H54 (cell line): ENCODE data around the gene CDC6.

ENCODE experiments used
- DNase-seq: peaks from one replicate; pipeline ENCODE4 v3.0.0; 2011; ENCODE audit warnings: low spot score, mixed read lengths; ENCODE audit not compliant: insufficient read length
- FAIRE-seq: peaks from 3 replicates; lab custom pipeline; 2011; peaks lifted over from hg19 to GRCh38; lab: Jason Lieb, UNC
- POLR2A ChIP-seq: IDR thresholded peaks from 2 replicates; pipeline ENCODE4 v1.6.1; 2011; ENCODE audit warnings: low read depth, mild to moderate bottlenecking, low read length

Gene CDC6

DNA sequence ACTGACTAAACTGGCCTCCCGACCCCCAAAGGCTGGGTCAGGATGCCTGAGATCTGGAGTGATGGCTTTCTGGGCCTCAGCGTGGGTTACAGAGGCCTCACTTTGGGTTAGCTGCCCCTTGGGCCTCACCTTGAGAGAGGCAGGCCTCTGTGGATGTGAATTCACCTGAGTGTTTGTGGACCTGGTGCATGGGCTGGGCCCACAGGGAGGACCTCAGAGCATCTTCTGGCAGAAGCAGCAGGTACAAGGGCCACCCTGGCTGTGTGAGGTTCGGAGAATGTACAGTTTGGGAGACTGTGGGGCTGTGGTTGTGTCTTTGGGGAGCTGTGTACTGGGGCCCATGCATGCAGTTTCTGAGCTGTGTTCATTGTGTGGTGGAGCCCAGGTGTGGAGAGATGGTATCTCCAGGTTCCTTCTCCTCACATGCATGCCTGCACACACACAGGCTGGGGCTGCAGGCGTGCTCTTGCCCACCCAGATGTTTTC is 39.6 kb downstream of the CDC6 start:
- FAIRE-seq (no peak), DNase-seq (no peak)
- TF ChIP-seq POLR2A: no peak

DNA sequence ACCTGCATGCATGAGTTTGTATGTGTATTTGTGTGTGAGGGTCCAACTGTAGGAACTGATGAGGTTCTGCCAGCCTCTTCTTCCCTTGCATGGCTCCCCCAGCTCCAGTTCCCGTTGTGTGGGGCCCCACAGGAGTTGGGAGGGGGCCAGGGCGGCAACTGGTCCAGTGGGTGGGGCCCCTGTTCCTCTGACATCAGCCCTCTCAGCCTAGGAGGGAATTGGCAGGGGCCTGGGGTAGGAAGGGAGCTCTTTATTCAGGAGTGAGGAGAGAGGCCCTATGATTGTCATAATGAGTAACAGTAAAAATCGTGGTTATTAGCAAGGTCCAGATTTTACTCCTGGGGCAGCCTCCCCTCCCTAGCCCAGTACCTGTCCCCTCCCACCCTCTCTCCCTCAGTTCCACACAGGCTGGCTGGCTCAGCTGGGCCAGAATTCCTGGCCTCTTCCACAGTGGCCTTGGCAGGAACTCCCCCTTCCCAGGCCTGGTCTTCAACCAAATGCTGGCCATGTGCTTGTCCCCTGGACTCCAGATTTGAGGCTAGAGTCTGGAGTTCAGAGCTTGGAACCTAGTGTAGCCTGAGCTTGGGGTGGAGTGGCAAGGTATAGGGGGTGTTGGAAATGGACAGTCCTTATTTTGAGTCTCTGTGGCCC is 40.2 kb downstream of the CDC6 start:
- FAIRE-seq: no peak
- no peak for DNase-seq
- TF ChIP-seq POLR2A: no peak

DNA sequence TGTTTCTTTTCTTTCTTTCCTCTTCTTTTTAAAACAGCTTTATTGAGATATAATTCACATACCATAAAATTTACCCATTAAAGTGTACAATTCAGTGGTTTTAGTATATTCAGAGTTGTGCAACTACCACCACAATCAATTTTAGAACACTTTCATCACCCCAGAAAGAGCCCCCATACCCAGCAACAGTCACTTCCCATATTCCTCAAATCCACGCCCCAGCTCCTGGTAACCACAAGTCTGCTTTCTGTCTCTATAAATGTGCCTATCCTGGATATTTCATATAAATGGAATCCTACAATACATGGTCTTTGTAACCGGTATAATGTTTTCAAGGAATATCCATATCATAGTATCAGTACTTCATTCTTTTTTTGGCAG is 40.7 kb downstream of the CDC6 start:
- DNase-seq: no peak
- TF ChIP-seq POLR2A: no peak
- no peak for FAIRE-seq

DNA sequence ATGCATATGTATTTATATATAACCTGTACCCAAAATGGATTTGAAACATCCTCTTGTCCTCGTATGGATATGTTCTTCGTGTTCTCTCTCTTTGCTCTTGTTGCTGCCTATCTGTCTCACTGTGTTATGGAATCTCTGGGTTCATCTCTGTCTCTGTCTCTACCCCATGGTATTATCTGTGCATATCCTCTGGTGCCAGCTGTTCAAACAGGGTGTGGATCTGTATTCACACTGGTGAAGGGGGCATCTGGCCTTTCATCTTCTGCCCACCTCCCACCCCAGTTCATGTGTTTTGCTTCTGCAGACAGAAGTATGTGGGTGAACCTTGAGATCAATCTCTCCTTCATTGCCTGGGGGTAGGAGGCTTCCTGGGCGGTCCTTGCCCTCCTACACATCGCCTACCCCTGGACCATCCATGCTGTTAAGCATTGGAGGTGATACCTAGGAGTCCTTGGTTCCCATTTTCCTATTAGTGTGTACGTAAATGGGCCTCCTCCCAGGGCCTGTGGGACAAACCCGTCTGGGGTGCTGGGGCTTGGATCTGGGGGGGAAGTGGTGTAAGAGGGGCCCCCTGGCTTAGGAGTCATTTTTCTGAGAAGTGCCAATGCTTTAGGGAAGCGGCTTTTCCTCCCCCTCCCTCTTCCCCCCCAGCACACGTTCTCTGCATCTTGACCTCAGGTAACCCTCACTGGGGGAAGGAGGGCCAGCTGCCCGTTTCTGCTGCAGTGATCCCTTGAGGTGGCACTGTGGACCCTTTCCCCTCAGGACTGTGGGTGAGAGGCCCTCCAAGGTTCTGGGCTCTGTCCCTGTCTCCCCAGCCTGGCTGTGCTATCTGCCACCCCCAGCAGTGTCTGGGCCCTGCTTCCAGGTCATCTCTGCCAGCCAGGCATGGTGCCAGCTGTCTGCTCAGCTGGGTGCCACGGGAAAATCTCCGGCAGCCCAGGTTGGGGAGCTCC is 42.4 kb downstream of the CDC6 start:
- FAIRE-seq (no peak), DNase-seq (no peak)

DNA sequence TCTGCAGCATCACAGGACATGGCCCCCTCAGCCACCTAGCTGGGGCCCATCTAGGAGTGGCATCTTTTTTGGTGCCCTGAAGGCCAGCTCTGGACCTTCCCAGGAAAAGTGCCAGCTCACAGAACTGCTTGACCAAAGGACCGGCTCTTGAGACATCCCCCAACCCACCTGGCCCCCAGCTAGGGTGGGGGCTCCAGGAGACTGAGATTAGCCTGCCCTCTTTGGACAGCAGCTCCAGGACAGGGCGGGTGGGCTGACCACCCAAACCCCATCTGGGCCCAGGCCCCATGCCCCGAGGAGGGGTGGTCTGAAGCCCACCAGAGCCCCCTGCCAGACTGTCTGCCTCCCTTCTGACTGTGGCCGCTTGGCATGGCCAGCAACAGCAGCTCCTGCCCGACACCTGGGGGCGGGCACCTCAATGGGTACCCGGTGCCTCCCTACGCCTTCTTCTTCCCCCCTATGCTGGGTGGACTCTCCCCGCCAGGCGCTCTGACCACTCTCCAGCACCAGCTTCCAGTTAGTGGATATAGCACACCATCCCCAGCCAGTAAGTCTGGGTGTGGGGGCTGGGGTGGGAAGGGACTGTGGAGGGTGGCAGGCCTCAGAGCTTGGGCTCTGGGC is 43.3 kb downstream of the CDC6 start:
- FAIRE-seq (no peak), DNase-seq (no peak)
- TF ChIP-seq POLR2A: no peak

More for the DNA sequence above, 42.4 kb downstream of the CDC6 start:
- TF ChIP-seq POLR2A: no peak

DNA sequence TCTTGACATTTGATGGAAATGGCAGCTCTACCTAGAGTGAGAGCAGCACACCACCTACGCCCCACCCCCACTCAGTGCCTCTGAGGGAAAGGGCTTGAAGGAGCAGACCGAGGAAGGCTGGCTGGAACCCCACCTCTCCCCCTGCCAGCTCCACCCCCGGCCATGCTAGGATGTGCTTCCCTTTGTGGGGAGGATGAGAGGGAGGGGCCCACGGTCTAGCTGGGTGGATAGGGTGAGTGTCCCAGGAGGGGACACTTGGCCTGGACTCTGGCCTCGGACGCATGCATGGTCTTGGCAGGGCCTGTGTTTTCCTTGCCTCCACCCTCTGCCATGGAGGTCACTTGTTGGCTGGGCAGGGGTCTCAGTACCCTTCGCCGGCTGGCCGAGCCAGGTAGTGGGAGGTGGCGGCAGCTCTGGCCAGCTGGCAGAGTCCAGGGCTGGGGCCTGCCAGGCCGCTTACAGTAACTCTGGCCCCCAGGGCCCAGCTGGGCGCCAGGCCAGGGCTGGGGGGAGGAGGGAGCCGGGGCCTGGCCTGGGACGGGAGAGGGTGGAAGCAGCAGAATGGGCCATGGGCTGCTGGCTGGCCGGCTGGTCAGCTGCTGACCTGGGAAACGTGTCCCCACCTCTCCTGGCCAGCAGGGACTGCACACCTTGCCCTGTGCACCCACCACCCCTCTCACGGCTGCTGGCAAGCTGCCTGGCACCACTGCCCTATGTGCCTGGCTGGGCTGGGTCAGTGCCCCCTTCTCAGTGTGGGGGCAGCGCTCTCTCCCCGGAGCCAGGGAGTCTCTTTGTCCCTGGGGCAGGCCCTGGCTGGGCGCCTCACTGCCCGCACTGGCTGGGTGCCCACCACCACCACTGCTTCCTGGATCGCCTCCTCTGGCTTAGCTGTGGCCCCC is 44.3 kb downstream of the CDC6 start:
- FAIRE-seq (no peak), DNase-seq (peak; percentile 75)
- no peak for TF ChIP-seq POLR2A

DNA sequence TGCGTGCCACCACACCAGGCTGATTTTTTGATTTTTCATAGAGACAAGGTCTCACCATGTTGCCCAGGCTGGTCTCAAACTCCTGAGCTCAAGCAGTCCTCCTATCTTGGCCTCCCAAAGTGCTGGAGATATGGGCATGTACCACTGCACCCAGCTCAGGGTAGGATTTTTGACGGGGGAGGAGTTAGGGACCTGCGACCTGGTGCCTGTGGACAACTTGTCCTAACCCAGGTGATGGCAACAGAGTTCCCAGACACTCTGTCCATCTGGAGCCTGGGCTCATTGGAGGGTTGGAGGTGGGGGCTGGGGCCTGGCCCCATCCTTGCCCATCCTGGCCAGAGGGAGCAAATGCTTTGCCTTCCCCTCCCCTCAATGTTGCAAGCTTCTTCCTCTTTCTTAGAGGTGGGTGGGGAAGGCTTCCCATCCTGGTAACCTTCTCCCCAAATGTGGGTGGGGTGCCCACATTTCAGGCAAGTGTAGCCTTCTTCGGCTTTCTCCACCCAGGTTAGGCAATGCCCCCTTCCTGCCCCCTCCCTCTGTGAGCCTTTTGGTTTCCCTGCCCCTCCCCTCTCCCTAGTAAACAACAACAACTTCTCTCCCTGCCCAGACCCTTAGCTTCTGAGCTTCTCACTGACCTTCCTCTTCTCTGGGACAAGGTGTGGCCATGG is 46.2 kb downstream of the CDC6 start:
- DNase-seq (no peak), FAIRE-seq (no peak)
- TF ChIP-seq POLR2A: no peak

DNA sequence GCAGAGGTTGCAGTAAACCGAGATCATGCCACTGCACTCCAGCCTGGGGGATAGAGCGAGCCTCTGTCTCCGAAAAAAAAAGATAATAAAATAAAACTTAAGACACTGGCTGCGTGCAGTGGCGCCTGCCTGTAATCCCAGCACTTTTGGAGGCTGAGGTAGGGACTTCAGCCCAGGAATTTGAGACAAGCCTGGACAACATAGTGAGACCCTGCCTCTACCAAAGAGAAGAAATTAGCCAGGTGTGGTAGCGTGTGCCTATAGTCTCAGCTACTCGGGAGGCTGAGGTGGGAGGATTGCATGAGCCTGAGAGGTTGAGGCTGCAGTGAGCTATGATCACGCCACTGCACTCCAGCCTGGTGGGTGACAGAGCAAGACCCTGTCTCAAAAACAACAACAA is 47.9 kb downstream of the CDC6 start:
- DNase-seq: no peak
- no peak for TF ChIP-seq POLR2A
- no peak for FAIRE-seq

DNA sequence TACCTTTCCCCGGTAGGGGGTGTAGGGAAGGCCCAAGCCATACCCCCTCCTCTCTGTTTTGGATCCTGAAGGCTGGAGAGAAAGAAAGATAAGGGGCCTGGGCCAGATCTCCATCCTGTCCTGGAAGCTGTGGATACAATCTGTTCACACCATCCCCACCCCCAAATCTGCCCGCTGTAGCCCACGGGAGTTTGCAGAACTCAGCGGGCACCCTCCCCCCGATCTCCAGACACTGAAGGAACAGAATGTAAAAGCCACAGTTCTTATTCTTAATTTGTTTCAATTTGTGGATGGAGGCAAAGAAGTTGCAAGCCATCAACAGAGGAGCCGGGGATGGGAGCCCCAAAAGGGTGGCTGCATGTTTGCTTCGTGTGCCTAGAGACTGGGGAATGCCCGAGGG is 49.7 kb downstream of the CDC6 start:
- no peak for DNase-seq
- FAIRE-seq: no peak
- TF ChIP-seq POLR2A: no peak

DNA sequence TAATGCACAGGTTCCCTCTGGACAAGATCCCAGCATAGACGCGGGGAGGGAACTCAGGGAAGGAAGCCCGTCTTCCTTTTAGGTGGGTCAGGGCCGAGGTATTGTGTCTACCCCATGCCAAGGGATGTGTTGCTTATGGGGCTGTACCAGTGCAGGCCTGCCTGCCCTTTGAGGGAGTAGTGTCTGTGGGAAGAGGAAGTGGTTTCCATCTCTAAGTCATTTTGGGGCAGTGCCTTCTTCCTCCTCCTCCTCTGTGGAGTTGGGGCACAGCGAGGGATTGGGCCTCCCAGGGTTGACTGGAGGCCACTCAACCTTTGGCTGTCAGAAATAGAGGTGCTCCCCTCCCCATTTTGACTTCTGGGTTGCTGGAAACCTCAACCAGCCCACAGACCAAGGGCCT is 50.4 kb downstream of the CDC6 start:
- FAIRE-seq (no peak), DNase-seq (no peak)
- TF ChIP-seq POLR2A: no peak

DNA sequence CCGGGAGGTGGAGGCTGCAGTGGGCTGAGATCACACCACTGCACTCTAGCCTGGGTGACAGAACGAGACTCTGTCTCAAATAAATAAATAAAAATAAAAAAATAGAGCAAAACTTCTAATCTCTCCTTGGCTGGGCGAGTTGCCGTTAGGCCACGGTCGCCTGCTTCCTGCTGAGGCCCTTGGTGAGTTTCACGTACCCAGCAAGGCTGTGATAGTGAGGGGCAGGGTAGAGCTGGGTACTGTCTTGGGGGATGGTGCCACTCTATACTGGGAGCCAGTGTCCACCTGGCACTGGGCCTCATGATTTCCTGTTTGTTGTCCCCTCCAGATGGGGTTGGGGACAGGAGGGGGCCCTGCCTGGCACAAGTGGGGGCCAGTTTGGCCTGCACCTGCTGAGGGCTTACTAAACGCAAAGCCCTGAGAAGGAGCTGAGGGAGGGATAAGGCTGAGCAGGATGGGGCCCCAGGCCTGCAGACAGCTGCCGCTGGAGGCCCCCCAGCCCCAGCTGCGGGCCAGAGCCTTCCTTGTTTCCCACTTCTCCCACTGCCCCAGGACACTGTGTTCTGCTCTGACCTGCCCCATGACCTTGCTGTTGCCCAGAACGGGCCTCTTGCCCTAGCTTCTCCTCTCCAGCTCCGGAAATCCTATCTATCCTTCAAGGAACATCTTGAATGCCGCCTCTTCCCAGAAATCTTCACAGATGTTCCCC is 51.4 kb downstream of the CDC6 start:
- FAIRE-seq: no peak
- DNase-seq: no peak
- no peak for TF ChIP-seq POLR2A

DNA sequence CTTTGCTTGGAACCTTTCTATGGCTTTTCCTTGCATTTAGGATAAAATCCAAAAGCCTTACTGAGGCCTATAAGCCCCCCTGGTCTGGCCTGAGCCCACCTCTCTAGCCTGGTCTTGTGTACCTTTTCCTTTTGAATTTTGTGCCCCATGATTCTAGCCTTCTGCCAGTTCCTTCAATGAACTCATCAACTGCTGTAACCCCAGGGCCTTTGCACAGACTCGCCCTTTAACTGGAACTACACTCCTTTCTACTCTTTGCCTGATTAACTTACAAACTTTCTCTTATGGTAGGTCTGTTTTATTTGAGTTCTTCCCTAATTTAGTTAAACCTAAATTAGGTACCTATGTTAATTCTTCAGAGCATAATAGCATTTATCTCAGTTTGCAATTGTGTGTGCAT is 52.6 kb downstream of the CDC6 start:
- no peak for TF ChIP-seq POLR2A
- no peak for DNase-seq
- no peak for FAIRE-seq
